SHP77 treated with DMSO at 0.1 percent for 48 hours (cell line): ENCODE measurements around the gene GOLGA5.
"Not testable (repeated sequence)": the region's sequence is repeated elsewhere in the genome, so short reads cannot be mapped to it uniquely, and the experiment has no call there.

Source experiments
- DNase-seq: peaks from one replicate; lab custom pipeline; 2025; lab: John Stamatoyannopoulos, UW

GOLGA5 gene

GRCh38 chr14:92820536-92820840, 26.4 kb downstream of the GOLGA5 start:
- DNase-seq, result not testable (repeated sequence)

GRCh38 chr14:92830902-92831301, 36.8 kb downstream of the GOLGA5 start:
- DNase-seq, result no peak

GRCh38 chr14:92832137-92832700, 38.1 kb downstream of the GOLGA5 start:
- no peak for DNase-seq

- DNase-seq, result no peak
Measured at GRCh38 chr14:92841930-92842329, 47.8 kb downstream of the GOLGA5 start.

GRCh38 chr14:92844204-92844603, 50.1 kb downstream of the GOLGA5 start:
- no peak for DNase-seq

GRCh38 chr14:92846162-92846897, 52.2 kb downstream of the GOLGA5 start:
- no peak for DNase-seq

- DNase-seq, result no peak
Measured at GRCh38 chr14:92847278-92847677, 53.2 kb downstream of the GOLGA5 start.

GRCh38 chr14:92847749-92848148, 53.6 kb downstream of the GOLGA5 start:
- no peak for DNase-seq

GRCh38 chr14:92848887-92849286, 54.8 kb downstream of the GOLGA5 start:
- DNase-seq, result no peak

- no peak for DNase-seq
Measured at GRCh38 chr14:92850492-92850891, 56.4 kb downstream of the GOLGA5 start.

- not testable (repeated sequence) for DNase-seq
Measured at GRCh38 chr14:92853136-92853535, 59.0 kb downstream of the GOLGA5 start.

- DNase-seq, result no peak
Measured at GRCh38 chr14:92860049-92860840, 66.1 kb downstream of the GOLGA5 start.

GRCh38 chr14:92861856-92862745, 68.0 kb downstream of the GOLGA5 start:
- no peak for DNase-seq

GRCh38 chr14:92863286-92864080, 69.4 kb downstream of the GOLGA5 start:
- peak; percentile 75 for DNase-seq

- DNase-seq, result no peak
Measured at GRCh38 chr14:92865674-92866073, 71.6 kb downstream of the GOLGA5 start.

GRCh38 chr14:92866181-92866752, 72.2 kb downstream of the GOLGA5 start:
- no peak for DNase-seq

- no peak for DNase-seq
Measured at GRCh38 chr14:92866901-92867865, 73.1 kb downstream of the GOLGA5 start.

GRCh38 chr14:92874962-92875661, 81.0 kb downstream of the GOLGA5 start:
- no peak for DNase-seq

GRCh38 chr14:92877757-92878431, 83.8 kb downstream of the GOLGA5 start:
- DNase-seq, result peak; percentile 32
